Peyer's patch (tissue), 4 donors: Measurements from ENCODE around the gene RBM12. TPM values are rescaled to one million over a fixed set of nuclear protein-coding genes. Genes with fewer than 3 reads are reported as not detected.
"Not testable (repeated sequence)": the region's sequence is repeated elsewhere in the genome, so short reads cannot be mapped to it uniquely, and the experiment has no call there.

Source experiments
- DNase-seq, 3 donors: peaks; one replicate each; pipeline ENCODE4 v3.0.0-alpha.2; 2017 to 2019
- H3K27ac ChIP-seq, 4 donors: fragments of 200-600 bp; sonication (generic); one replicate each; pipeline ENCODE4 v1.5.1; 2016 to 2019
- H3K27me3 ChIP-seq, 2 donors: fragments of 200-600 bp; sonication (generic); one replicate each; pipeline ENCODE4 v1.5.1; 2019
- H3K36me3 ChIP-seq, 3 donors: fragments of 200-600 bp; sonication (generic); one replicate each; pipeline ENCODE4 v1.5.1; 2016 to 2019
- H3K4me1 ChIP-seq, 4 donors: fragments of 200-600 bp; sonication (generic); one replicate each; pipeline ENCODE4 v1.5.1; 2016 to 2019
- H3K4me3 ChIP-seq, 4 donors: fragments of 200-600 bp; sonication (generic); 1 replicate in 3 of 4; 2 replicates in 1 of 4; pipeline ENCODE4 v1.5.1; 2016 to 2019; ENCODE audit warnings: mild to moderate bottlenecking in 1 of 4
- H3K9me3 ChIP-seq, 4 donors: fragments of 200-600 bp; sonication (generic); one replicate each; pipeline ENCODE4 v1.5.1; 2016 to 2019; ENCODE audit warnings: mild to moderate bottlenecking in 1 of 4
- CTCF ChIP-seq, 6 experiments: fragments of 450-650 bp in 4 of 6; fragments of 200-600 bp in 2 of 6; sonication (generic) in 1 of 6; IDR thresholded peaks; one replicate each; pipeline ENCODE4 v1.5.1; 2017 to 2019; ENCODE audit warnings: antibody characterized with exemption in 6 of 6, mild to moderate bottlenecking in 3 of 6, moderate library complexity in 1 of 6
- POLR2A ChIP-seq, 2 donors: fragments of 450-650 bp; IDR thresholded peaks; one replicate each; pipeline ENCODE4 v1.5.1; 2017; ENCODE audit warnings: antibody characterized with exemption in 2 of 2, mild to moderate bottlenecking in 2 of 2, moderate library complexity in 2 of 2
- total RNA-seq, 4 donors: library from RNA; depleted of rRNA; stranded (reverse); fragments of >200 nt; gene quantifications; one replicate each; pipeline ENCODE4 v1.1.0, GENCODE V29; 2016

Gene RBM12
- total RNA-seq, 4 donors from 2014 or later: 21.1 to 38.1 (median 32.3) TPM

- Histone ChIP-seq H3K4me3 (no peak overlapping the region), H3K27ac (no peak overlapping the region), H3K27me3 (no peaks in the 10 kb centered on the region), H3K4me1 (no peaks in the 10 kb centered on the region), H3K9me3 (no peaks in the 10 kb centered on the region), H3K36me3 (peaks cover 0 to 100% (median 0%) of the 10 kb centered on the region in 3 donors)
- DNase-seq: no peak
- no peak for TF ChIP-seq POLR2A (IDR thresholded peaks at IDR 0.05)
Measured at GRCh38 chr20:35710039-35710438, 45.3 kb upstream of the RBM12 start.

GRCh38 chr20:35709259-35709658, 44.6 kb upstream of the RBM12 start:
- no peak for DNase-seq
- H3K4me1 ChIP-seq: no peaks in the 10 kb centered on the region
- H3K27ac ChIP-seq: no peak overlapping the region
- H3K9me3 ChIP-seq: no peaks in the 10 kb centered on the region
- TF ChIP-seq POLR2A (IDR thresholded peaks at IDR 0.05) (no peak), CTCF (IDR thresholded peaks at IDR 0.05) (no peak)
- H3K36me3 ChIP-seq: peaks cover 0 to 100% (median 2%) of the 10 kb centered on the region in 3 donors
- no peaks in the 10 kb centered on the region for H3K27me3 ChIP-seq
- no peak overlapping the region for H3K4me3 ChIP-seq

- H3K9me3 ChIP-seq: no peaks in the 10 kb centered on the region
- no peaks in the 10 kb centered on the region for H3K4me1 ChIP-seq
- H3K36me3 ChIP-seq: peaks cover 0 to 100% (median 2%) of the 10 kb centered on the region in 3 donors
- H3K27me3 ChIP-seq: no peaks in the 10 kb centered on the region
- no peak for TF ChIP-seq CTCF (IDR thresholded peaks at IDR 0.05)
- no peak for TF ChIP-seq POLR2A (IDR thresholded peaks at IDR 0.05)
- H3K4me3 ChIP-seq: no peak overlapping the region
- no peak overlapping the region for H3K27ac ChIP-seq
- DNase-seq: no peak
Measured at GRCh38 chr20:35708502-35708901, 43.8 kb upstream of the RBM12 start.

- DNase-seq, H3K27me3 ChIP-seq, H3K4me3 ChIP-seq, H3K27ac ChIP-seq, H3K4me1 ChIP-seq, H3K9me3 ChIP-seq: not testable (repeated sequence)
- peaks cover 0 to 100% (median 2%) of the 10 kb centered on the region in 3 donors for H3K36me3 ChIP-seq
Measured at GRCh38 chr20:35706591-35707529, 42.2 kb upstream of the RBM12 start.

- not testable (repeated sequence) for DNase-seq, H3K27me3 ChIP-seq, H3K4me3 ChIP-seq, H3K9me3 ChIP-seq, H3K4me1 ChIP-seq, H3K27ac ChIP-seq
- peaks cover 0 to 99% (median 2%) of the 10 kb centered on the region in 3 donors for H3K36me3 ChIP-seq
Measured at GRCh38 chr20:35705894-35706293, 41.2 kb upstream of the RBM12 start.

GRCh38 chr20:35704514-35705261, 40.0 kb upstream of the RBM12 start:
- H3K27me3 ChIP-seq: no peaks in the 10 kb centered on the region
- no peak overlapping the region for H3K4me3 ChIP-seq
- H3K27ac ChIP-seq: no peak overlapping the region
- DNase-seq: no peak
- no peaks in the 10 kb centered on the region for H3K9me3 ChIP-seq
- H3K4me1 ChIP-seq: peaks cover 0 to 9% (median 2%) of the 10 kb centered on the region in 4 donors
- peaks cover 0 to 87% (median 2%) of the 10 kb centered on the region in 3 donors for H3K36me3 ChIP-seq
- TF ChIP-seq POLR2A (IDR thresholded peaks at IDR 0.05): no peak
- no peak for TF ChIP-seq CTCF (IDR thresholded peaks at IDR 0.05)
